ENCODE results near the gene TTC36. TPM values are rescaled to one million over a fixed set of nuclear protein-coding genes. Genes with fewer than 3 reads are reported as not detected.

TTC36 gene
- total and polyA plus RNA-seq, 2 of the 13 experiments (the other 11 are each of a cell fraction or from before 2014, with no cell fraction given): 0.13 to 0.40 TPM

DNA sequence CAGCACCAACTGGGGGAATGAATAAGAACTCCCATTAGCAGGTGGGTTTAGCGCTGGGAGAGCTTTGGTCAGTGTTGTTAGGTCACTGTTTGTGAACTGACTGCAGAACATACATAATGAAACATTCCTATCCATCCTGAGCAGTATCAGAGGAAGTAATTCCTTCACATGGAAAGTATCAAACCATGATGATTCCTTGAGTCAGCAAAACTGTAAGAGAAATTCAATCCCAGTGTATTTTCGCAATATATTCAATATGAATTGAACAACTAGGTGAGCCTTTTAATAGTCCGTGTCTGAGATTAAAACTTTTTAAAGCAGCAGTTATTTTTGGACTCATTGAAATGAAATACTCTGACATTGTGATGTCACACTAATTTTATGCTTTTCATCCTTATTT is 42.9 kb upstream of the TTC36 start:
- ChIA-PET POLR2A (no interaction called here), CTCF (ENCODE audit: low intra/inter-chr PET ratio, low total read pairs) (no interaction called here)
- Histone ChIP-seq H3K27me3 (ENCODE audit: control insufficient read depth in 1 of 2, insufficient read depth in 2 of 2, low read length in 2 of 2) (no peaks in the 10 kb centered on the region), H3K4me1 (ENCODE audit: insufficient read depth, low read length) (no peaks in the 10 kb centered on the region), H3K27ac (ENCODE audit: extremely low read length, insufficient read depth, low read length) (no peak overlapping the region), H3K4me2 (ENCODE audit: low read depth, low read length) (no peak overlapping the region), H3K36me3 (replicated peaks in 1 of 2; ENCODE audit: control insufficient read depth in 1 of 2, insufficient read depth in 2 of 2, low read length in 2 of 2) (peaks cover 16 to 59% of the 10 kb centered on the region in 2 experiments), H3K79me2 (ENCODE audit: insufficient read depth, low read length) (no peaks in the 10 kb centered on the region), H4K20me1 (ENCODE audit: insufficient read depth, low read length) (no peaks in the 10 kb centered on the region), H3K4me3 (replicated peaks in 1 of 3; ENCODE audit: insufficient read depth in 1 of 3, low read depth in 2 of 3, low read length in 3 of 3) (no peak overlapping the region), H2AFZ (ENCODE audit: low read length) (no peak overlapping the region), H3K9ac (ENCODE audit: insufficient read depth, low read depth, low read length) (no peak overlapping the region), H3K9me3 (ENCODE audit: low read length) (no peaks in the 10 kb centered on the region)
- in situ Hi-C loops (cut with HindIII; ENCODE audit: extremely low pct_ligation_motif_present, low pct_unique_long_range_greater_than_20kb): loop anchor here (25.0 kb wide), 1 partner anchor 347 kb away; no protein-coding TSS in a partner anchor
- BruUV-seq (replicated peaks): no TSS peak
- 96% methylated on average over 3 of the region's 3 CpGs for WGBS (ENCODE audit: low lambda C conversion rate)
- intact Hi-C loops (cut with micrococcal nuclease; ENCODE audit: unreplicated experiment): loop anchor here (10.0 kb wide), 1 partner anchor 80 kb away; the partner anchor contains the start of gene IFT46
- no peak for ATAC-seq
- FAIRE-seq: no peak
- no peak for DNase-seq (ENCODE audit: low spot score)
- TF ChIP-seq KDM6A (CRISPR knock-in tag; IDR thresholded peaks at IDR 0.05; ENCODE audit: low read depth) (no peak), MAFF (IDR thresholded peaks at IDR 0.05; ENCODE audit: low read depth, low read length) (peak; percentile 52; the same call in 1 of the 2 replicates), HDAC6 (IDR thresholded peaks at IDR 0.05; ENCODE audit: low read depth, low read length) (no peak), MAFK (conservative IDR thresholded peaks at IDR 0.05 in 1 of 2, IDR thresholded peaks at IDR 0.05 in 1 of 2; ENCODE audit: low read length in 2 of 2) (peak; percentile 11 to 76; a peak in 2 of 4 replicates)

DNA sequence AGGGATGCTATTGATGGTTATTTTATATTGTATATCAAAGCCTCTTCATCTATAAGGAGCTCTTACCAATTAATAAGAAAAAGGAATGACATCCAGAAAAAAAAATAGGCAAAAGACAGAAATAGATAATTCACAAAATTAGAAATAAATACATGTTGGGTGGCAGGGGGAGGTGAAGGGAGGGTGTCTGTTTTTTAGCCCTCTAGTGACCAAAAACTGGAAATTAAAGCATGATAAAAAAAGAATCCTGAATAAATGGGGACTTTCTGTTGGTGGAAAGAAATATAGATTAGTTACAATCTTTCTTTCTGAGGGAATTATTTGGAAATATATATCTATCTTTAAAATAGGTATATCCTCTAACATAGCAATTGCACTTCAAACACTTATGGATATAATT is 42.0 kb upstream of the TTC36 start:
- H3K4me2 ChIP-seq (ENCODE audit: low read depth, low read length): no peak overlapping the region
- no peaks in the 10 kb centered on the region for H3K27me3 ChIP-seq (ENCODE audit: control insufficient read depth in 1 of 2, insufficient read depth in 2 of 2, low read length in 2 of 2)
- FAIRE-seq (no peak), ATAC-seq (no peak), DNase-seq (ENCODE audit: low spot score) (no peak)
- H4K20me1 ChIP-seq (ENCODE audit: insufficient read depth, low read length): no peaks in the 10 kb centered on the region
- ChIA-PET CTCF (ENCODE audit: low intra/inter-chr PET ratio, low total read pairs) (interaction anchor here (1.0 kb wide), 1 partner anchor 340 kb away, joined by 3 read pairs; no protein-coding TSS in a partner anchor), POLR2A (no interaction called here)
- TF ChIP-seq ZSCAN20 (CRISPR knock-in tag; IDR thresholded peaks at IDR 0.05; ENCODE audit: borderline replicate concordance) (no peak), ZMYM3 (CRISPR knock-in tag; IDR thresholded peaks at IDR 0.05) (no peak), ZNF335 (CRISPR knock-in tag; IDR thresholded peaks at IDR 0.05) (no peak), ZNF839 (CRISPR knock-in tag; IDR thresholded peaks at IDR 0.05; ENCODE audit: borderline replicate concordance) (no peak), EED (CRISPR knock-in tag; IDR thresholded peaks at IDR 0.05) (no peak), ZNF615 (CRISPR knock-in tag; IDR thresholded peaks at IDR 0.05; ENCODE audit: borderline replicate concordance) (no peak), RAD51 (IDR thresholded peaks at IDR 0.05; ENCODE audit: borderline replicate concordance) (no peak), GTF3A (CRISPR knock-in tag; conservative IDR thresholded peaks at IDR 0.05) (no peak), NKX3-1 (CRISPR knock-in tag; IDR thresholded peaks at IDR 0.05) (no peak), HNRNPH1 (optimal IDR thresholded peaks at IDR 0.05; ENCODE audit: low read depth, low read length) (no peak), REXO4 (CRISPR knock-in tag; IDR thresholded peaks at IDR 0.05; ENCODE audit: borderline replicate concordance) (no peak), RELA (CRISPR knock-in tag; IDR thresholded peaks at IDR 0.05) (no peak), ZNF629 (CRISPR knock-in tag; conservative IDR thresholded peaks at IDR 0.05) (no peak)
- no peaks in the 10 kb centered on the region for H3K9me3 ChIP-seq (ENCODE audit: low read length)
- no peak overlapping the region for H3K9ac ChIP-seq (ENCODE audit: insufficient read depth, low read depth, low read length)
- intact Hi-C loops (cut with micrococcal nuclease; ENCODE audit: unreplicated experiment) (loop anchor here (5.0 to 10.0 kb wide), 2 partner anchors 80 to 188 kb away; partner anchors contain the start of gene IFT46), in situ Hi-C loops (cut with HindIII; ENCODE audit: extremely low pct_ligation_motif_present, low pct_unique_long_range_greater_than_20kb) (loop anchor here (25.0 kb wide), 1 partner anchor 348 kb away; no protein-coding TSS in a partner anchor)
- no peak overlapping the region for H2AFZ ChIP-seq (ENCODE audit: low read length)
- H3K4me1 ChIP-seq (ENCODE audit: insufficient read depth, low read length): no peaks in the 10 kb centered on the region
- H3K36me3 ChIP-seq (replicated peaks in 1 of 2; ENCODE audit: control insufficient read depth in 1 of 2, insufficient read depth in 2 of 2, low read length in 2 of 2): peaks cover 15 to 59% of the 10 kb centered on the region in 2 experiments
- no peak overlapping the region for H3K4me3 ChIP-seq (replicated peaks in 1 of 3; ENCODE audit: insufficient read depth in 1 of 3, low read depth in 2 of 3, low read length in 3 of 3)
- no peaks in the 10 kb centered on the region for H3K79me2 ChIP-seq (ENCODE audit: insufficient read depth, low read length)
- no TSS peak for BruUV-seq (replicated peaks)
- H3K27ac ChIP-seq (ENCODE audit: extremely low read length, insufficient read depth, low read length): no peak overlapping the region

All from HepG2 (cell line).